Activated CD4-positive, alpha-beta T cell treated with anti-CD3 and anti-CD28 coated beads, Interleukin-2, amount 10 ng/mL, durations not matched to agents 7 days and 5 days (primary cell): ENCODE data around the gene ECT2. TPM values are rescaled to one million over a fixed set of nuclear protein-coding genes. Genes with fewer than 3 reads are reported as not detected.
A peak's percentile ranks its signal among the peaks of the same experiment; 100 is the strongest.
"Not testable (repeated sequence)": the region's sequence is repeated elsewhere in the genome, so short reads cannot be mapped to it uniquely, and the experiment has no call there.

Experiments
- CTCF ChIA-PET: fragments of 350-600 bp; sonication (Branson Sonifier 250); formaldehyde crosslinking; loops from one replicate; lab custom pipeline; 2021; ENCODE audit warnings: antibody characterized with exemption; lab: Charles Lee
- POLR2A ChIA-PET: fragments of 350-600 bp; sonication (Branson Sonifier 250); formaldehyde crosslinking; loops from one replicate; lab custom pipeline; 2021; ENCODE audit warnings: antibody characterized with exemption; lab: Charles Lee
- DNase-seq: peaks from one replicate; pipeline ENCODE4 v3.0.0-alpha.2; 2020
- H3K27ac Mint-ChIP-seq: one replicate; pipeline ENCODE4 v1.8.0; 2021; ENCODE audit warnings: mild to moderate bottlenecking, moderate library complexity, mixed read lengths
- H3K27me3 Mint-ChIP-seq: one replicate; pipeline ENCODE4 v1.8.0; 2021; ENCODE audit warnings: mixed read lengths
- H3K36me3 Mint-ChIP-seq: one replicate; pipeline ENCODE4 v1.8.0; 2021; ENCODE audit warnings: low read depth, mixed read lengths
- H3K4me1 Mint-ChIP-seq: one replicate; pipeline ENCODE4 v1.8.0; 2021; ENCODE audit warnings: mixed read lengths
- H3K4me3 Mint-ChIP-seq: one replicate; pipeline ENCODE4 v1.8.0; 2021; ENCODE audit warnings: mild to moderate bottlenecking, moderate library complexity, mixed read lengths
- H3K9me3 Mint-ChIP-seq: one replicate; pipeline ENCODE4 v1.8.0; 2021; ENCODE audit warnings: mixed read lengths
- total RNA-seq, 2 experiments: library from RNA; stranded (reverse); gene quantifications; one replicate each; pipeline ENCODE4 v1.2.3, GENCODE V29; 2021

The ECT2 gene
- total RNA-seq, 2 experiments from 2014 or later: 56.0 to 60.2 TPM

DNA sequence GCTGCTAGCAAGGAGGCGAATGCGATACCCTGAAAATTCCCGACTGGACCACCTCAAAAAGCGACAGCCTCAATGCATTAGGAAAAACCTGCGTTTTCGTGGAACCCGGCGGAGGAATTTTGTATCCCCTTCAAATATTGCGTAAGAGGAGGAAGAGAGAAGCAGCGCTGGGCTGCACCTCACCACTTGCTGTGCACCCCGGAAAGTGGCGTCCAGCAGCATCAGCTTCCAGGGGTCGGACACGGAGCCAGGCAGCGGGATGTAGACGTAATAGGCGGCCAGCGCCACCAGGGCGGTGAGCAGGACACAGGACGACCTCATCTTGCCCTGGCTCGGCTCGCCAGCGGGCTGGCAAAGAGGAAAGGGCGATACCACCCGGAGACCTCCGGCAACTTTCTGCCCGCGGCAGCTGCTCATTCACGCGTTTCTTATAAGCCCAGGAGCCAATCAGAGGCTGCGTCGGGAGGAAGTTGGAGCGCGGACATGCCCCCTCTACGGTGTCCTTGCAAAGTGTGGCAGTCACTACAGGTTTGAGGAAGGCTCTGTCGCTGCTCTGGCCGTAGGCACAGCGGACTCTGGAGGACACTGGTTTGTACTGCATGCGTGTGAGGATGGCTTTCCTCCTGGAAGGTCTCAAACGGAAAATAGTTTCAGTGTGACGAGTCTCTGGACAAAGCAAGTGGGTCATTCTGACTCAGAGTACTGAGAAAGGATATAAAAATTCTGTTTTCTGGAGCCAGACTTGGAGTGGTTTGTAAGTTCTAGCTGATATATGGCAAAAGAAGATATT lies 39.7 kb upstream of the ECT2 start, which contains the start of gene NCEH1:
TSS of gene NCEH1 (minus strand) at position 404 of the 790 bp plus-strand sequence. CDS start at position 321, 83 bp downstream.
- peaks cover 6% of the 10 kb centered on the region for H3K27me3 Mint-ChIP-seq
- peaks cover 26% of the 10 kb centered on the region for H3K4me1 Mint-ChIP-seq
- H3K27ac Mint-ChIP-seq: peak within 1 kb of the TSS; percentile 82
- peak; percentile 83 for DNase-seq
- no peaks in the 10 kb centered on the region for H3K9me3 Mint-ChIP-seq
- peak within 1 kb of the TSS; percentile 83 for H3K4me3 Mint-ChIP-seq
- H3K36me3 Mint-ChIP-seq: no peaks in the 10 kb centered on the region
- ChIA-PET POLR2A (interaction anchor here (0.9 kb wide), 1 partner anchor 39 kb away, joined by 3 read pairs; the partner anchor contains the start of gene ECT2), CTCF (interaction anchor here (0.6 to 3.1 kb wide), 14 partner anchors 10 to 1110 kb away, joined by 3 to 11 read pairs (median 4); partner anchors contain the start of gene ECT2)

DNA sequence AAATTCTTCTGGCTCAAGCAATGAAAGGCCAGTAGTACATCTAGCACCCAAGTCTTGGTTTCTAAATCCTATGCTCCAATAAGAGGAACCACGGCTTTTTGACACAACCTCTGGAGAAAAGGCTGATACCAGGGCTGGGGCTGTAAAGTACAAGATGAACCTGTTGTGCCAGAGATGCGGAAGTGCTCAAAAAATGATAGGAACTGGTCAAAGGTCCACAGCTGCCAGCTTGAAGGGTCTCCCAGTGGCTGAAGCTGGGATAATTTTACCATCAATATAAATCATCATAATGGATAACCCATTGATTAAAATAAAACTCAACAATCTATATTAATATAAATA lies 39.1 kb upstream of the ECT2 start:
- Mint-ChIP-seq H3K4me3 (peak overlapping the region; percentile 83), H3K9me3 (no peaks in the 10 kb centered on the region), H3K27me3 (peaks cover 6% of the 10 kb centered on the region), H3K27ac (peak overlapping the region; percentile 82), H3K36me3 (no peaks in the 10 kb centered on the region), H3K4me1 (peaks cover 26% of the 10 kb centered on the region)
- no peak for DNase-seq
- CTCF ChIA-PET: interaction anchor here (0.6 to 3.1 kb wide), 12 partner anchors 11 to 609 kb away, joined by 3 to 11 read pairs (median 4); partner anchors contain the start of gene ECT2
- POLR2A ChIA-PET: no interaction called here

DNA sequence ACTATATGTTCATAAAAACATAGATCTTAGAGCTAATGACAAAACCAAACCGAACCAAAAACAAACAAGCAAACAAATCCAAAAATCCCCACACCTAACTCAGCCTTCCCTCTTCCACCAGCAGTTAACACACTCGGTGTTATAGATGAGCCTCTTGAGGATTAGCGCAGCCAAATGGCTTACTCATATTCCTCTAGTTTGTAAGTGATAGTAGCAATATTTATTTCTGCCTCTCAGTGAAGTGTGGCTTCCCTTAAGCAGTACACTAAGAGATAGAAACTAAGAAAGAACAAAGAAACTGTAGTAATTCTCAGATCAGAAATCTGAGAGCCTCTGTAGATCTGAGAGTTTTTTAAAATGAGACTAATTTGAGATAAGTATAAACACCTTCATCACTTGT lies 37.2 kb upstream of the ECT2 start:
- Mint-ChIP-seq H3K9me3 (no peaks in the 10 kb centered on the region), H3K4me3 (no peak overlapping the region), H3K27ac (no peak overlapping the region), H3K4me1 (peaks cover 26% of the 10 kb centered on the region), H3K27me3 (peaks cover 6% of the 10 kb centered on the region), H3K36me3 (no peaks in the 10 kb centered on the region)
- POLR2A ChIA-PET: no interaction called here
- CTCF ChIA-PET: interaction anchor here (0.5 to 1.3 kb wide), 2 partner anchors 37 to 139 kb away, joined by 3 to 4 read pairs; no protein-coding TSS in a partner anchor
- DNase-seq: no peak

DNA sequence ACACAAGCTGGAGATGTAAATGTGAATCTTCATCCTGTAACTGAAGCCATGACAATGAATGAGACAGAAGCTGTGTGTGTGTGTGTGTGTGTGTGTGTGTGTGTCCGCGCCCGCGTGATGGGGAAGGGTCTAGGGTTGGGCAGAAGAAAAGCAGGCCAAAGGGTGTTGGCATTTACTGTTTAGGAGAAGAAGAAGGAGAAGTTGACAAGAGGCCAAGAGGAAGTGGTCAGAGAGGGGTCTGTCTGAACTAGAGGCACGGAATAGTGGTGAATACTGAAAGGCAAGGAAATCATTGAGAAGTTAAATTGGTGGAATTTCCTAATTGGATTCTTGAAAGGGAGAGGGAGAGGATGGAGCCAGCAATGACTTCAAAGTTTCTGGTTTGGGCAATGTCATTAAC lies 34.0 kb upstream of the ECT2 start:
- Mint-ChIP-seq H3K4me1 (peaks cover 2% of the 10 kb centered on the region), H3K36me3 (no peaks in the 10 kb centered on the region), H3K9me3 (no peaks in the 10 kb centered on the region), H3K27ac (no peak overlapping the region), H3K27me3 (peaks cover 12% of the 10 kb centered on the region), H3K4me3 (no peak overlapping the region)
- CTCF ChIA-PET: interaction anchor here (0.6 kb wide), 1 partner anchor 16 kb away, joined by 3 read pairs; no protein-coding TSS in a partner anchor
- POLR2A ChIA-PET: no interaction called here
- no peak for DNase-seq

DNA sequence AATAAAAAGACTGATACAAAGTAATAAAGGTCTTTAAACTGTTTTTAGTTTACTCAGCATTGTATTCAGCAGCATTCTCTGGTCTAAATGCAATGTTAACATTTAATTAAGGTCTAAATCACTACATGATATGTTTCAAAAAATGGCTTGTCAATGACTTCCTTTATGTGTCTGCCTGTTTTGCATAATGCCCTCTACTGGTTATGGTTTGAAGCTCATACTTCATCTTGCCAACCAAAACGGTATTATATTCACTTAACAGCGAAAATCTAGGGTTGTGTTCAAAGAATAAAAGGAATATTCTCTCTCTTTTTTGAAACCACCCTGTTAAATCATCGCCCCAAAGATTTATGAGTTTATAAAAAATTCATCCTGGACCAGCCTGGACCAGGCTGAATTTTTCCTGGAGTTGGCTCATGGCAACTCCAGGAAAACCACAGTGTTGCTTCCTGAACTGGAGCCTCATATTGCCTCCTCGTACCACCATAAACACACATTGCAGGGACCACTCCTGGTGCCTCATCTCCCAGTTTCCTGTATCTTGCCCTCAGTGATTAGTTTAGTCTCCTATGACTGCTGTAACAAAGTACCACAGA lies 32.9 kb upstream of the ECT2 start:
- Mint-ChIP-seq H3K36me3 (no peaks in the 10 kb centered on the region), H3K9me3 (no peaks in the 10 kb centered on the region), H3K4me3 (no peak overlapping the region), H3K4me1 (peaks cover 2% of the 10 kb centered on the region), H3K27ac (no peak overlapping the region), H3K27me3 (peaks cover 9% of the 10 kb centered on the region)
- DNase-seq: no peak
- CTCF ChIA-PET: interaction anchor here (1.0 kb wide), 1 partner anchor 9 kb away, joined by 3 read pairs; no protein-coding TSS in a partner anchor
- POLR2A ChIA-PET: no interaction called here

DNA sequence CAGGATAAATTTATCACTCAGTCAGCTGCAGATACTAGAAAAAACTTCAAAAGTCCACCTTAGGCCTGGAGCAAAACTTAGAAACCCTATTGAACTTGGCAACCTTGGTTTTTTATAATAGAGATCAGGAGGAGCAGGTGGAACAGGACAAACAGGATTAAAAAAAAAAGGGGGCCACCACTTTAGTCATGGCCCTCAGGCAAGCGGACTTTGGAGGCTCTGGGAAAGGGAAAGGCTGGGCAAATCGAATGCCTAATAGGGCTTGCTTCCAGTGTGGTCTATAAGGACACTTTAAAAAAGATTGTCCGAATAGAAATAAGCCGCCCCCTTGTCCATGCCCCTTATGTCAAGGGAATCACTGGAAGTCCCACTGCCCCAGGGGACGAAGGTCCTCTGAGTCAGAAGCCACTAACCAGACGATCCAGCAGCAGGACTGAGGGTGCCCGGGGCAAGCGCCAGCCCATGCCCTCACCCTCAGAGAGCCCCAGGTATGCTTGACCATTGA lies 27.9 kb upstream of the ECT2 start:
- H3K4me3 Mint-ChIP-seq, H3K4me1 Mint-ChIP-seq, CTCF ChIA-PET, H3K36me3 Mint-ChIP-seq, POLR2A ChIA-PET, H3K9me3 Mint-ChIP-seq, H3K27ac Mint-ChIP-seq, DNase-seq: not testable (repeated sequence)
- peaks cover 16% of the 10 kb centered on the region for H3K27me3 Mint-ChIP-seq

DNA sequence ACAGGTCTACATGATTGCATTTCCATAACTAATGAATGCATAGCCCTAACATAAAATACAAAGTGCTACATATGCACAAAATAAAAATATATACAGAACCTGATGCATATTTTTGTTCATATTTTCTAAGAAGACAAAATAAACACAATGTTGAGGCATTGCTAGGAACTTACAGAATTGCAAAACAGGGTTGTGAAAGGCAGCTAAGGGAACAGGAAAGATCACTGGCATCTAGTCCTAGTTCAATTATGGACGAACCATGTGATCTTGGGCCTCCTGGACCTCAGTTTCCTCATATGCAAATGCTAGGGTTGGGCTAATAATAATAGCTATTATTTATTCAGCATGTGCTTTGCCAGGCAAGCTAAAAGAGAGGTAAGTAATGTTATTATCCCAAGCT lies 24.1 kb upstream of the ECT2 start:
- POLR2A ChIA-PET: no interaction called here
- no peaks in the 10 kb centered on the region for H3K36me3 Mint-ChIP-seq
- CTCF ChIA-PET: interaction anchor here (0.7 to 1.1 kb wide), 4 partner anchors 12 to 41 kb away, joined by 3 to 7 read pairs (median 4); partner anchors contain the start of genes ECT2 and NCEH1
- H3K4me1 Mint-ChIP-seq: no peaks in the 10 kb centered on the region
- DNase-seq: no peak
- H3K9me3 Mint-ChIP-seq: no peaks in the 10 kb centered on the region
- H3K4me3 Mint-ChIP-seq: no peak overlapping the region
- H3K27ac Mint-ChIP-seq: no peak overlapping the region
- peaks cover 23% of the 10 kb centered on the region for H3K27me3 Mint-ChIP-seq

DNA sequence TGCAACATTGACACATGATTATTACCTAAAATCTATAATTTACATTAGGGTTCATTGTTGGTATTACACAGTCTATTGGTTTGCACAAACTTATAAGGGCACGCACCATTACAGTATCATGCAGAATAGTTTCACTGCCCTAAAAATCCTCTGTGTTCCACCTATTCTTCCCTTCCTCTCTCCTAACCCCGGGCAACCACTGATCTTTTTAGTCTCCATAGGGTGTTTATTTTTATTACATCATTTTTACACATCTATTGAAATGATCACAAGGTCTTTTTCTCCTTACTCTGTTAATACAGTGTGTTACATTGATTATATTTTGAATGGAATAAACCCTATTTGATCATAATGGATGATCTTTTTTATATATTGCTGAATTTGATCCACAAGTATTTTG lies 15.5 kb upstream of the ECT2 start:
- Mint-ChIP-seq H3K27ac (no peak overlapping the region), H3K27me3 (peaks cover 29% of the 10 kb centered on the region), H3K4me3 (no peak overlapping the region), H3K9me3 (no peaks in the 10 kb centered on the region), H3K36me3 (no peaks in the 10 kb centered on the region), H3K4me1 (no peaks in the 10 kb centered on the region)
- CTCF ChIA-PET: interaction anchor here (0.7 to 1.1 kb wide), 2 partner anchors 10 to 150 kb away, joined by 3 to 5 read pairs; no protein-coding TSS in a partner anchor
- POLR2A ChIA-PET: no interaction called here
- no peak for DNase-seq

DNA sequence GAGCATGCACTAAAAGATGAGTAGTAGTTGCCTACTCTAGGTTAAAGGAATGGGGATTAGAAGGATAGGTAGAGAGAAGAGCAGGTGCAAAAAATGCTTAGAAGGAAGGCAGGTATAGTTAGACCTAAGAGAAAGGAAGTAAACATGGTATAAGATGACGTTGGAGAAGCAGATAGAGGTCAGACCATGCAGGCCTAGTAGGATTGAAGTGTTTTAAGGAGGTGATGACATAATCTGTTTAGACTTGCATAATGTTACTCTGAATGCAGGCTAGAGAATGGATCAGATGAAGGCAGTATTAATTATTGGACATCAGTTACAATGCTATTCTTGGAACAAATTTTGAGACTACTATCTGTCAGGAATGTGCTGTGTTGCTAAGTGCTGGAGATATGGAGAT lies 11.1 kb upstream of the ECT2 start:
- DNase-seq: no peak
- Mint-ChIP-seq H3K27ac (no peak overlapping the region), H3K36me3 (no peaks in the 10 kb centered on the region), H3K4me3 (no peak overlapping the region), H3K27me3 (peaks cover 13% of the 10 kb centered on the region), H3K9me3 (no peaks in the 10 kb centered on the region), H3K4me1 (no peaks in the 10 kb centered on the region)
- CTCF ChIA-PET: interaction anchor here (0.6 to 1.4 kb wide), 3 partner anchors 11 to 216 kb away, joined by 3 to 5 read pairs (median 3); partner anchors contain the start of genes ECT2 and TNFSF10
- POLR2A ChIA-PET: no interaction called here

DNA sequence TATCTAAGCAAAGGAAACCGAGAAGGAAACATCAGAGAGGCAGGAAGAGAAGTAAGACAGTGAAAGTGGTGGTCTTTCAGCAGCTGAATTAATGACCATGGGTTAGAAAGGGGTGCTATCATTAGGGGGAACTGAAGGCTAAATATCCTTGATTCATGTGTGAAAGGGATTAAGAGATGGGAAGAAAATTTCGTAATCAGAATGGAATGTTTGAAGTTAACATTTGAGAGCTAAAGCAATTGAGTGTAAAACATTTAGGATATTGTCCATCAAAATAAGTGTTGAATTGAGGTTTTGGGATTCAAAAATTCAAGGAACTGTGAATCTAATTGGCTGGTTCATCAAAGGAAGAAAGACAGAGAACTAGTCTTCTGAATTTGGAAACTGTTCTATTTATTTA lies 4.1 kb upstream of the ECT2 start:
- Mint-ChIP-seq H3K9me3 (no peaks in the 10 kb centered on the region), H3K4me1 (peaks cover 12% of the 10 kb centered on the region), H3K36me3 (peaks cover 5% of the 10 kb centered on the region), H3K27ac (no peak overlapping the region), H3K27me3 (peaks cover 14% of the 10 kb centered on the region), H3K4me3 (no peak overlapping the region)
- DNase-seq: no peak
- CTCF ChIA-PET: no interaction called here
- POLR2A ChIA-PET: no interaction called here

DNA sequence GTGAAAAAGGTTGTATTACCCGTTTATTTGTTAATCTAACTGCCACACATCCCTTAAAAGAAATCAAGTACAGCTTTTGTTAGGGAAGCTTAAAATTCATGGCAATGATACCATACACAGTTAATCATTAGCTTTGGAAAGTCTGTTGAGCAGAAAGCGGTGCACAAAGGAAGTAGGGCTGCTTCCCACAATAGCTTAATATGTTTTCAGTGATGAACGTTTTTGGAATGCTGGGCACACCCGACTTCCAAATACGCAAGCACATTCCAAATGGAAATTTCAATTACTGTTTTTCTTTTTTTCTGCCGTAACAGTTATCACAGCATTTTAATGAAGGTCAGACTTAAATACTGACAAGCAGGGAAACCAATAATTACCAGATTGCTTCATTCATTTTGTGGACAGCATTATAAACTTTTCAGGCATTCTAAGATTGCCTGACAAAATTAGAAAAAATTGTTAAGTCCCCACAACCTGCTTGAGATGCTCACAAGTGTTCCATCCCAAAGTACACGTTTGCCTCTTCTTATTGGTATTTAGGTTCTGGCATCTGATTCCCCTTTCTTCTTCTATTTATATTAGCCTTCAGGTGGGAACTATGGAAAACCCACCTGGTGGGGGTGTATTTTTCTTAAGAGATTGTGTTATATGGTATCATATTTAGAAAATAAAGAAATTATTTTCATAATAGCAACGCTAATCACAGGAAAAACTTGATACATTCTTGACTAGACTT lies 1.1 kb upstream of the ECT2 start:
- peaks cover 14% of the 10 kb centered on the region for H3K27me3 Mint-ChIP-seq
- POLR2A ChIA-PET: no interaction called here
- peak overlapping the region; percentile 95 for H3K4me3 Mint-ChIP-seq
- H3K36me3 Mint-ChIP-seq: peaks cover 26% of the 10 kb centered on the region
- DNase-seq: no peak
- peaks cover 36% of the 10 kb centered on the region for H3K4me1 Mint-ChIP-seq
- H3K27ac Mint-ChIP-seq: no peak overlapping the region
- H3K9me3 Mint-ChIP-seq: no peaks in the 10 kb centered on the region
- CTCF ChIA-PET: interaction anchor here (0.7 to 2.3 kb wide), 7 partner anchors 9 to 40 kb away, joined by 3 to 11 read pairs (median 5); partner anchors contain the start of gene NCEH1

DNA sequence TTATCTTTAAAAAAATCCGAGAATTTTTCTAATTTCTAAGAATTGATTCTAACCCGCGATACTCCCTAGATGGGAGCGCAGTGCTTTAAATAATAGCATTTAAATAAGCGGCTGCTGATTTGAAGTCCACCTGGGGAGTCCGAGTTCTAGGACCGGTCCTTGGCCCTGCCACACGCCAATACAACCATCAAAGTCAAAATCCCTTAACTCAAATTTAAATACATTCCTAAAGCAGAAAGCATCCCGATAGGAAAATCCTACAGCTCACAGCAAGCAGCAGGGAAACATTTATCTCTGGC lies 508 bp upstream of the ECT2 start:
- CTCF ChIA-PET: interaction anchor here (0.7 to 2.3 kb wide), 10 partner anchors 10 to 227 kb away, joined by 3 to 11 read pairs (median 3); partner anchors contain the start of genes NCEH1 and TNFSF10
- H3K4me1 Mint-ChIP-seq: peaks cover 40% of the 10 kb centered on the region
- peak overlapping the region; percentile 95 for H3K4me3 Mint-ChIP-seq

More for the DNA sequence above, 508 bp upstream of the ECT2 start:
- H3K27ac Mint-ChIP-seq: peak overlapping the region; percentile 99
- peaks cover 30% of the 10 kb centered on the region for H3K36me3 Mint-ChIP-seq
- no peak for DNase-seq
- H3K9me3 Mint-ChIP-seq: no peaks in the 10 kb centered on the region
- POLR2A ChIA-PET: interaction anchor here (0.5 to 0.7 kb wide), 3 partner anchors 40 to 1294 kb away, joined by 3 read pairs; no protein-coding TSS in a partner anchor
- H3K27me3 Mint-ChIP-seq: peaks cover 11% of the 10 kb centered on the region
